Breast epithelium (tissue), 3 donors: ENCODE data around the gene SUZ12.

ENCODE experiments used
- POLR2A ChIP-seq: fragments of 450-650 bp; IDR thresholded peaks from one replicate; pipeline ENCODE4 v1.6.1; 2016; ENCODE audit warnings: antibody characterized with exemption, mild to moderate bottlenecking, moderate library complexity
- TF ChIP-seq, protein P1 (sequence below), 3 donors: fragments of 450-650 bp; IDR thresholded peaks; one replicate each; pipeline ENCODE4 v1.5.1; 2016 to 2017; ENCODE audit warnings: antibody characterized with exemption in 3 of 3, mild to moderate bottlenecking in 3 of 3, moderate library complexity in 3 of 3

DNA sequence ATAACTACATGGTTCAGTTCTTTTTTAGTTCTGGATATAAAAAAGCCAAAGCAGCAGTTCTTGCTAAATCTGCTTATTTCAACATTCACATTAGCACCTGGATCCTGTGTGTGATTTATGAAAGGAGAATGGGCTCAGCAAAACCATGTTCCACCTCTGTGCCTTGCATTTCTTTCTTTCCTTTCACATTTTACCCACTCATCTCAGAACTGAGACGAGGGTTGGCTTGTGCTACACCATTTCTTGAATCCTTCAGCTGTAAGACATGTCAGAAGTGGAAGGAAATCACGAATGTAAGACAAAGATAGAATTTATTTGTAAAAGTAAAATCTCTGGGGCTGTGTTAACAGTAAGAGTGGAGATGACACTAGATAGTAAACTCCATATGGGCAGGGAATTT lies 34.1 kb upstream of the SUZ12 start:
- TF ChIP-seq, protein P1, sequence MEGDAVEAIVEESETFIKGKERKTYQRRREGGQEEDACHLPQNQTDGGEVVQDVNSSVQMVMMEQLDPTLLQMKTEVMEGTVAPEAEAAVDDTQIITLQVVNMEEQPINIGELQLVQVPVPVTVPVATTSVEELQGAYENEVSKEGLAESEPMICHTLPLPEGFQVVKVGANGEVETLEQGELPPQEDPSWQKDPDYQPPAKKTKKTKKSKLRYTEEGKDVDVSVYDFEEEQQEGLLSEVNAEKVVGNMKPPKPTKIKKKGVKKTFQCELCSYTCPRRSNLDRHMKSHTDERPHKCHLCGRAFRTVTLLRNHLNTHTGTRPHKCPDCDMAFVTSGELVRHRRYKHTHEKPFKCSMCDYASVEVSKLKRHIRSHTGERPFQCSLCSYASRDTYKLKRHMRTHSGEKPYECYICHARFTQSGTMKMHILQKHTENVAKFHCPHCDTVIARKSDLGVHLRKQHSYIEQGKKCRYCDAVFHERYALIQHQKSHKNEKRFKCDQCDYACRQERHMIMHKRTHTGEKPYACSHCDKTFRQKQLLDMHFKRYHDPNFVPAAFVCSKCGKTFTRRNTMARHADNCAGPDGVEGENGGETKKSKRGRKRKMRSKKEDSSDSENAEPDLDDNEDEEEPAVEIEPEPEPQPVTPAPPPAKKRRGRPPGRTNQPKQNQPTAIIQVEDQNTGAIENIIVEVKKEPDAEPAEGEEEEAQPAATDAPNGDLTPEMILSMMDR (IDR thresholded peaks at IDR 0.05) = no peak
- no peak for TF ChIP-seq POLR2A
